MM.1S (cell line): Measurements from ENCODE around the gene LCN10.

ENCODE experiments used
- EZH2 ChIP-seq: fragments of 300-600 bp; sonication (generic); optimal IDR thresholded peaks from 2 replicates; pipeline ENCODE3; 2017; ENCODE audit warnings: low read depth, mild to moderate bottlenecking, antibody characterized with exemption, low read length, mixed read lengths
- EZH2phosphoT487 ChIP-seq: fragments of 300-600 bp; sonication (generic); IDR thresholded peaks from 2 replicates; pipeline ENCODE4 v1.6.1; 2018; ENCODE audit warnings: antibody characterized with exemption, low read length

- TF ChIP-seq EZH2phosphoT487 (no peak), EZH2 (no peak)
These were observed 42.4 kb downstream of the LCN10 start for GRCh38 chr9:136700304-136700703.
